ENCODE measurements around the gene N4BP3. TPM values are rescaled to one million over a fixed set of nuclear protein-coding genes. Genes with fewer than 3 reads are reported as not detected.

N4BP3 gene
- total and polyA plus RNA-seq, 2 of the 13 experiments (the other 11 are each of a cell fraction or from before 2014, with no cell fraction given), result 0.13 TPM; not detected in 1

DNA sequence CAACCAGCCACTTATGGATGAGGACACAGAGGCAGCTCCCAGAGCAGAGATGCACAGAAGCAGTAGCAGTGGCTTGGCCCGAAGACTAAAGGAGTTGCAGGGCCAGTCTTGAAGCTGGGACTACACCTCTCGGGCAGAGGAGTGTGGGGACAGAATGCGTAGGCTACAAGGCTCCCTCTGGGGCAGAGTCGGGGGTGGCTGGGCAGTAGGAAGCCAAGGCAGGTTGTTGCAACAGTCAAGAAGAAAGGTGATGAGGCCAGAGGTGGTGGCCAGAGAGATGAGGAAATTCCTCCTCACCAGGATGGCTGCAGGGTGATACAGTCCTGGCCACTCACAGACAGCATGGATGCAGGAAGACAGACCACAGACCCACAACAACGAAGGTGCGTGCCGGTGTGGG is 4.9 kb upstream of the N4BP3 start:
- Histone ChIP-seq H4K20me1 (ENCODE audit: insufficient read depth, low read length) (no peaks in the 10 kb centered on the region), H3K27me3 (ENCODE audit: control insufficient read depth in 1 of 2, insufficient read depth in 2 of 2, low read length in 2 of 2) (peaks cover 6 to 31% of the 10 kb centered on the region in 2 experiments; a peak in 4 of 5 replicates), H3K4me3 (replicated peaks in 1 of 3; ENCODE audit: insufficient read depth in 1 of 3, low read depth in 2 of 3, low read length in 3 of 3) (no peak overlapping the region), H3K36me3 (replicated peaks in 1 of 2; ENCODE audit: control insufficient read depth in 1 of 2, insufficient read depth in 2 of 2, low read length in 2 of 2) (no peaks in the 10 kb centered on the region), H2AFZ (ENCODE audit: low read length) (no peak overlapping the region), H3K9ac (ENCODE audit: insufficient read depth, low read depth, low read length) (no peak overlapping the region), H3K4me2 (ENCODE audit: low read depth, low read length) (no peak overlapping the region), H3K4me1 (ENCODE audit: insufficient read depth, low read length) (no peaks in the 10 kb centered on the region), H3K9me3 (ENCODE audit: low read length) (no peaks in the 10 kb centered on the region), H3K79me2 (ENCODE audit: insufficient read depth, low read length) (no peaks in the 10 kb centered on the region), H3K27ac (ENCODE audit: extremely low read length, insufficient read depth, low read length) (no peak overlapping the region)
- intact Hi-C loops (cut with micrococcal nuclease; ENCODE audit: unreplicated experiment) (no loop called here), in situ Hi-C loops (cut with HindIII; ENCODE audit: extremely low pct_ligation_motif_present, low pct_unique_long_range_greater_than_20kb) (no loop called here)
- 20% methylated on average over 4 of the region's 7 CpGs for WGBS (ENCODE audit: low lambda C conversion rate)
- DNase-seq (ENCODE audit: low spot score) (no peak), ATAC-seq (no peak), FAIRE-seq (no peak)
- CTCF ChIA-PET (ENCODE audit: low intra/inter-chr PET ratio, low total read pairs), result no interaction called here
- TF ChIP-seq MLLT10 (CRISPR knock-in tag; IDR thresholded peaks at IDR 0.05), result no peak
- no peak for TF ChIP-seq NFIB (CRISPR knock-in tag; IDR thresholded peaks at IDR 0.05; ENCODE audit: borderline replicate concordance)
- TF ChIP-seq NCOA5 (CRISPR knock-in tag; IDR thresholded peaks at IDR 0.05), result no peak
- TF ChIP-seq, protein P1, sequence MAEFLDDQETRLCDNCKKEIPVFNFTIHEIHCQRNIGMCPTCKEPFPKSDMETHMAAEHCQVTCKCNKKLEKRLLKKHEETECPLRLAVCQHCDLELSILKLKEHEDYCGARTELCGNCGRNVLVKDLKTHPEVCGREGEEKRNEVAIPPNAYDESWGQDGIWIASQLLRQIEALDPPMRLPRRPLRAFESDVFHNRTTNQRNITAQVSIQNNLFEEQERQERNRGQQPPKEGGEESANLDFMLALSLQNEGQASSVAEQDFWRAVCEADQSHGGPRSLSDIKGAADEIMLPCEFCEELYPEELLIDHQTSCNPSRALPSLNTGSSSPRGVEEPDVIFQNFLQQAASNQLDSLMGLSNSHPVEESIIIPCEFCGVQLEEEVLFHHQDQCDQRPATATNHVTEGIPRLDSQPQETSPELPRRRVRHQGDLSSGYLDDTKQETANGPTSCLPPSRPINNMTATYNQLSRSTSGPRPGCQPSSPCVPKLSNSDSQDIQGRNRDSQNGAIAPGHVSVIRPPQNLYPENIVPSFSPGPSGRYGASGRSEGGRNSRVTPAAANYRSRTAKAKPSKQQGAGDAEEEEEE (CRISPR knock-in tag; IDR thresholded peaks at IDR 0.05; ENCODE audit: borderline replicate concordance), result no peak
- no peak for TF ChIP-seq TAF1 (CRISPR knock-in tag; IDR thresholded peaks at IDR 0.05)
- TF ChIP-seq, protein P2, sequence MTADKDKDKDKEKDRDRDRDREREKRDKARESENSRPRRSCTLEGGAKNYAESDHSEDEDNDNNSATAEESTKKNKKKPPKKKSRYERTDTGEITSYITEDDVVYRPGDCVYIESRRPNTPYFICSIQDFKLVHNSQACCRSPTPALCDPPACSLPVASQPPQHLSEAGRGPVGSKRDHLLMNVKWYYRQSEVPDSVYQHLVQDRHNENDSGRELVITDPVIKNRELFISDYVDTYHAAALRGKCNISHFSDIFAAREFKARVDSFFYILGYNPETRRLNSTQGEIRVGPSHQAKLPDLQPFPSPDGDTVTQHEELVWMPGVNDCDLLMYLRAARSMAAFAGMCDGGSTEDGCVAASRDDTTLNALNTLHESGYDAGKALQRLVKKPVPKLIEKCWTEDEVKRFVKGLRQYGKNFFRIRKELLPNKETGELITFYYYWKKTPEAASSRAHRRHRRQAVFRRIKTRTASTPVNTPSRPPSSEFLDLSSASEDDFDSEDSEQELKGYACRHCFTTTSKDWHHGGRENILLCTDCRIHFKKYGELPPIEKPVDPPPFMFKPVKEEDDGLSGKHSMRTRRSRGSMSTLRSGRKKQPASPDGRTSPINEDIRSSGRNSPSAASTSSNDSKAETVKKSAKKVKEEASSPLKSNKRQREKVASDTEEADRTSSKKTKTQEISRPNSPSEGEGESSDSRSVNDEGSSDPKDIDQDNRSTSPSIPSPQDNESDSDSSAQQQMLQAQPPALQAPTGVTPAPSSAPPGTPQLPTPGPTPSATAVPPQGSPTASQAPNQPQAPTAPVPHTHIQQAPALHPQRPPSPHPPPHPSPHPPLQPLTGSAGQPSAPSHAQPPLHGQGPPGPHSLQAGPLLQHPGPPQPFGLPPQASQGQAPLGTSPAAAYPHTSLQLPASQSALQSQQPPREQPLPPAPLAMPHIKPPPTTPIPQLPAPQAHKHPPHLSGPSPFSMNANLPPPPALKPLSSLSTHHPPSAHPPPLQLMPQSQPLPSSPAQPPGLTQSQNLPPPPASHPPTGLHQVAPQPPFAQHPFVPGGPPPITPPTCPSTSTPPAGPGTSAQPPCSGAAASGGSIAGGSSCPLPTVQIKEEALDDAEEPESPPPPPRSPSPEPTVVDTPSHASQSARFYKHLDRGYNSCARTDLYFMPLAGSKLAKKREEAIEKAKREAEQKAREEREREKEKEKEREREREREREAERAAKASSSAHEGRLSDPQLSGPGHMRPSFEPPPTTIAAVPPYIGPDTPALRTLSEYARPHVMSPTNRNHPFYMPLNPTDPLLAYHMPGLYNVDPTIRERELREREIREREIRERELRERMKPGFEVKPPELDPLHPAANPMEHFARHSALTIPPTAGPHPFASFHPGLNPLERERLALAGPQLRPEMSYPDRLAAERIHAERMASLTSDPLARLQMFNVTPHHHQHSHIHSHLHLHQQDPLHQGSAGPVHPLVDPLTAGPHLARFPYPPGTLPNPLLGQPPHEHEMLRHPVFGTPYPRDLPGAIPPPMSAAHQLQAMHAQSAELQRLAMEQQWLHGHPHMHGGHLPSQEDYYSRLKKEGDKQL (CRISPR knock-in tag; IDR thresholded peaks at IDR 0.05; ENCODE audit: low read depth), result no peak
- TF ChIP-seq, protein P3, sequence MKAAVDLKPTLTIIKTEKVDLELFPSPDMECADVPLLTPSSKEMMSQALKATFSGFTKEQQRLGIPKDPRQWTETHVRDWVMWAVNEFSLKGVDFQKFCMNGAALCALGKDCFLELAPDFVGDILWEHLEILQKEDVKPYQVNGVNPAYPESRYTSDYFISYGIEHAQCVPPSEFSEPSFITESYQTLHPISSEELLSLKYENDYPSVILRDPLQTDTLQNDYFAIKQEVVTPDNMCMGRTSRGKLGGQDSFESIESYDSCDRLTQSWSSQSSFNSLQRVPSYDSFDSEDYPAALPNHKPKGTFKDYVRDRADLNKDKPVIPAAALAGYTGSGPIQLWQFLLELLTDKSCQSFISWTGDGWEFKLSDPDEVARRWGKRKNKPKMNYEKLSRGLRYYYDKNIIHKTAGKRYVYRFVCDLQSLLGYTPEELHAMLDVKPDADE (CRISPR knock-in tag; IDR thresholded peaks at IDR 0.05), result no peak
- TF ChIP-seq HMG20A (CRISPR knock-in tag; IDR thresholded peaks at IDR 0.05; ENCODE audit: borderline replicate concordance), result no peak
- TF ChIP-seq, protein P4, sequence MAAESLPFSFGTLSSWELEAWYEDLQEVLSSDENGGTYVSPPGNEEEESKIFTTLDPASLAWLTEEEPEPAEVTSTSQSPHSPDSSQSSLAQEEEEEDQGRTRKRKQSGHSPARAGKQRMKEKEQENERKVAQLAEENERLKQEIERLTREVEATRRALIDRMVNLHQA (CRISPR knock-in tag; IDR thresholded peaks at IDR 0.05), result no peak
- no peak for TF ChIP-seq TOE1 (CRISPR knock-in tag; IDR thresholded peaks at IDR 0.05)
- no peak for TF ChIP-seq ZMAT3 (CRISPR knock-in tag; conservative IDR thresholded peaks at IDR 0.05)
- no TSS peak for BruUV-seq (replicated peaks)
- POLR2A ChIA-PET, result no interaction called here
